GM12875 (cell line): ENCODE measurements around the gene KMT5B.

Source experiments
- H3K4me3 ChIP-seq: one replicate; pipeline ENCODE4 v1.5.1; 2011; ENCODE audit warnings: low read depth, low read length, control low read depth
- TF ChIP-seq, protein P1 (sequence below): IDR thresholded peaks from 2 replicates; pipeline ENCODE4 v1.5.1; 2011; ENCODE audit warnings: low read depth, mild to moderate bottlenecking, control low read depth, inconsistent platforms, low read length, moderate library complexity, borderline replicate concordance; ENCODE audit not compliant: insufficient read depth

The KMT5B gene

DNA sequence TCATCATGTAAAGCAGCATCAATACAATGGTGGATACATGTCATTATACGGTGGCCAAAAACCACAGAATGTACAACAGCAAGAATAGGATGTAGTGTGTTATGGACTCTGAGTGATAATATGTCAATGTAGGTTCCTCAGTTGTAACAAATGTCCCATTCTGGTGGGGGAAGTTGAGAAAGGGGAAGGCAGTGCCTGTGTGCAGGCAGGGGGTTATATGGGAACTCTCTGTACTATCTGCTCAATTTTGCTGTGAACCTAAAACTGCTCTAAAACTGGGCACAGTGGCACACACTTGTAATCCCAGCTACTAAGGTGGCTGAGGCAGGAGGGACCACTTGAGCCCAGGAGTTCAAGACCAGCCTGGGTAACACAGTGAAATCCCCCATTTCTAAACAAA lies 97.8 kb downstream of the KMT5B start:
- TF ChIP-seq, protein P1, sequence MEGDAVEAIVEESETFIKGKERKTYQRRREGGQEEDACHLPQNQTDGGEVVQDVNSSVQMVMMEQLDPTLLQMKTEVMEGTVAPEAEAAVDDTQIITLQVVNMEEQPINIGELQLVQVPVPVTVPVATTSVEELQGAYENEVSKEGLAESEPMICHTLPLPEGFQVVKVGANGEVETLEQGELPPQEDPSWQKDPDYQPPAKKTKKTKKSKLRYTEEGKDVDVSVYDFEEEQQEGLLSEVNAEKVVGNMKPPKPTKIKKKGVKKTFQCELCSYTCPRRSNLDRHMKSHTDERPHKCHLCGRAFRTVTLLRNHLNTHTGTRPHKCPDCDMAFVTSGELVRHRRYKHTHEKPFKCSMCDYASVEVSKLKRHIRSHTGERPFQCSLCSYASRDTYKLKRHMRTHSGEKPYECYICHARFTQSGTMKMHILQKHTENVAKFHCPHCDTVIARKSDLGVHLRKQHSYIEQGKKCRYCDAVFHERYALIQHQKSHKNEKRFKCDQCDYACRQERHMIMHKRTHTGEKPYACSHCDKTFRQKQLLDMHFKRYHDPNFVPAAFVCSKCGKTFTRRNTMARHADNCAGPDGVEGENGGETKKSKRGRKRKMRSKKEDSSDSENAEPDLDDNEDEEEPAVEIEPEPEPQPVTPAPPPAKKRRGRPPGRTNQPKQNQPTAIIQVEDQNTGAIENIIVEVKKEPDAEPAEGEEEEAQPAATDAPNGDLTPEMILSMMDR: no peak
- H3K4me3 ChIP-seq: no peak overlapping the region

- H3K4me3 ChIP-seq: no peak overlapping the region
- TF ChIP-seq, protein P1: no peak
These were observed 99.1 kb downstream of the KMT5B start for GRCh38 chr11:68113986-68114385.

DNA sequence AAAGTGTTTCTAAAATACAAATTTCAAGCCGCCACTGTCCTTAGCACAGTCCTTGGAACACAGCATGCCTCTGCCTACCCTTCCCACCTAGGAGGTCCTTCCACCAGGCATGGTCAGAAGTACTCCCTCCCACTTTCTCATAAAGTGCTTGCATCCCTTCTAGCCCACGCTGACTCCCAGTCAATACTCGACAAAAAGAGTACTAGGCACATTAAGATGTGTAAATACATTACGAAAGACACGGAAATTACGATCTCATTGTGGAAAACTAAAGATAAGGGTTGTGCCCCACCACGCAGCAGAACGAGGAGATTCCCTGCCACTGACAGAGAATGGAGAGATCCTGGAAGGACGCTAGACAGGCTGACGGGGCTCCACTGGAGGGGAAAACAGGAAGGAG lies 105.4 kb downstream of the KMT5B start:
- TF ChIP-seq, protein P1: no peak

DNA sequence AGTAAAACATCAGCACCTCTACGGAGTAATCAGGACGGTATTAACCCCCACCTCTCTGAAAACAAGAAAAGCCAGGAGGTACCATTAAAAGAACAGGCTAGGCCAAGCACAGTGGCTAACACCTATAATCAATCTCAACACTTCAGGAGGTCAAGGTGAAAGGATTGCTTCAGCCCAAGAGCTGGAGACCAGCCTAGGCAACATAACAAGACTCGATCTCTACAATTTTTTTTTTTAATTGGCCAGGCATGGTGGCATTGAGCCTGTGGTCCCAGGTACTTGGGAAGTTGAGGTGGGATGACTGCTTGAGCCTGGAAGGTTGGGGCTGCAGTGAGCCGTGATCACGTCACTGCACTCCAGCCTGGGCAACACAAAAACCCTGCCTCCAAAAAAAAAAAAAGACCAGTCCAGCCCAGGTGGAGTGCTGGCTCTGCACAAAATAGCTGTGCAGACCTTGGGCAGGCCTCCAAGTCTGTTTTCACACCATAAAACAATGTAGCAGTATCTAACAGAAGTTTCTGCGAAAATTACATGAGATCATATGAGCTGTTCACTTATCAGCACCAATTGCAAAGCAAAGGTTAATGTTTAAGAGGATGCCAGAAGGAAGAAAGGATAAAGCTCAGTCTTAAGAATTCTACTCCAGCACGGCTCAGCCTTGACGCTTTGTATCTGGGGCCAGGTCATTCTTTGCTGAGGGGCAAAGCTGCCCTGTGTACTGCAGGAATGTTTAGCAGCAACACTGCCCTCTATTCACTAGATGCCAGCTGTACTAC lies 106.7 kb downstream of the KMT5B start:
- TF ChIP-seq, protein P1: no peak
- no peak overlapping the region for H3K4me3 ChIP-seq

More for the DNA sequence above, 105.4 kb downstream of the KMT5B start:
- H3K4me3 ChIP-seq: no peak overlapping the region
